Subcutaneous adipose tissue (tissue), 4 donors: ENCODE data around the gene CNTN4. TPM values are rescaled to one million over a fixed set of nuclear protein-coding genes. Genes with fewer than 3 reads are reported as not detected.

Source experiments
- total RNA-seq, 4 donors: library from RNA; depleted of rRNA; stranded (reverse); fragments of >200 nt; gene quantifications; one replicate each; pipeline ENCODE4 v1.1.0, GENCODE V29; 2016
- TF ChIP-seq, protein P1 (sequence below): fragments of 450-650 bp; IDR thresholded peaks from one replicate; pipeline ENCODE4 v1.5.1; 2016; ENCODE audit warnings: low read depth, mild to moderate bottlenecking, control low read depth, antibody characterized with exemption, moderate library complexity

The CNTN4 gene
- total RNA-seq, 4 donors from 2014 or later: 4.2 to 10.5 (median 4.6) TPM

GRCh38 chr3:2198776-2199279, 100.2 kb downstream of the CNTN4 start:
- TF ChIP-seq, protein P1, sequence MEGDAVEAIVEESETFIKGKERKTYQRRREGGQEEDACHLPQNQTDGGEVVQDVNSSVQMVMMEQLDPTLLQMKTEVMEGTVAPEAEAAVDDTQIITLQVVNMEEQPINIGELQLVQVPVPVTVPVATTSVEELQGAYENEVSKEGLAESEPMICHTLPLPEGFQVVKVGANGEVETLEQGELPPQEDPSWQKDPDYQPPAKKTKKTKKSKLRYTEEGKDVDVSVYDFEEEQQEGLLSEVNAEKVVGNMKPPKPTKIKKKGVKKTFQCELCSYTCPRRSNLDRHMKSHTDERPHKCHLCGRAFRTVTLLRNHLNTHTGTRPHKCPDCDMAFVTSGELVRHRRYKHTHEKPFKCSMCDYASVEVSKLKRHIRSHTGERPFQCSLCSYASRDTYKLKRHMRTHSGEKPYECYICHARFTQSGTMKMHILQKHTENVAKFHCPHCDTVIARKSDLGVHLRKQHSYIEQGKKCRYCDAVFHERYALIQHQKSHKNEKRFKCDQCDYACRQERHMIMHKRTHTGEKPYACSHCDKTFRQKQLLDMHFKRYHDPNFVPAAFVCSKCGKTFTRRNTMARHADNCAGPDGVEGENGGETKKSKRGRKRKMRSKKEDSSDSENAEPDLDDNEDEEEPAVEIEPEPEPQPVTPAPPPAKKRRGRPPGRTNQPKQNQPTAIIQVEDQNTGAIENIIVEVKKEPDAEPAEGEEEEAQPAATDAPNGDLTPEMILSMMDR: no peak

- TF ChIP-seq, protein P1: no peak
These were observed 105.4 kb downstream of the CNTN4 start for GRCh38 chr3:2204054-2204453.

- TF ChIP-seq, protein P1: no peak
These were observed 107.0 kb downstream of the CNTN4 start for GRCh38 chr3:2205692-2206091.

DNA sequence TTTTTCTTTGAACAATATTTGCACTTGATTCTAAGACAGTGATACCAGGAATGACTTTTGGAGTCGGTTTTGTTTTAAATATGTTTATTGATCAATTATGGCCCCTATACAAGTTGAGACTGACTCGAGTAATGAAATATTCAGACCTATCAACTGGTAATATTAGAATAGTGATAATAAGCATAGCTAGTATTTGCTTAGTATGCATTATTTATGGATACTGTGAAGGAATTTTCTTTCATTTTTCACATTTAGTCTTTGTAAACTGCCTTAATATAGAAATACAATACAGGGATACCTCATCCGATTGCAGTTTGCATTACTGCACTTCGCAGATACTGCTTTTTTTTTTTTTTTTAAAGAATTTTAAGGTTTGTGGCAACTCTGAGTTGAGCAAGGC, 107.9 kb downstream of the CNTN4 start:
- TF ChIP-seq, protein P1: no peak

GRCh38 chr3:2211568-2211967, 112.9 kb downstream of the CNTN4 start:
- TF ChIP-seq, protein P1: no peak

DNA sequence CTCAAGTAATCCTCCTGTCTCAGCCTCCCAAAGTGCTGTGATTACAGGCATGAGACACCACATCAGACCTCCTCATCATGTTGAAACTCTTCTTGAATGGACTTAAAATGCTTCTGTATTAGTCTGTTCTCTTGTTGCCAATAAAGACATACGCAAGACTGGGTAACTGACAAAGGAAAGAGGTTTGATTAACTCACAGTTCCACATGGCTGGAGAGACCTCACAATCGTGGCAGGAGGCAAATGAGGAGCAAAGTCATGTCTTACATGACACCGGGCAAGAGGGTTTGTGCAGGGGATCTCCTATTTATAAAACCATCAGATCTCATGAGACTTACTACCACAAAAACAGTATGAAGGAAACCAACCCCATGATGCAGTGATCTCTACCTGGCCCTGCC, 113.5 kb downstream of the CNTN4 start:
- TF ChIP-seq, protein P1: no peak

DNA sequence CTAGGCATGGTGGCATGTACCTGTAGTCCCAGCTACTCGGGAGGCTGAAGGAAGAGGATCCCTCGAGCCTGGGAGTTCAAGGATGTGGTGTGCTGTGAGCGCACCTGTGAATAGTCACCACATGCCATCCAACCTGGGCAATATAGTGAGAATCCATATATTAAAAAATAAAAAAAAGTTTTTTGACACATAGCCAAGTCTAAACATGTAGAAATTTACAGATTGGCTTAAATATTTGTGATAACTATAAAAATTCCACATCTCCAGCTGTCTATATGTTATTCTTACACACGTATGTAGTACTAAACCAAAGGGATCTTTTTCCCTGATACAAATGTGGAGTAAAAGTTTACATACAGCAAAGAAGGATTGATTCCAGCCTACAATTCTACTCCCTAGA, 119.7 kb downstream of the CNTN4 start:
- TF ChIP-seq, protein P1: no peak
